ENCODE measurements around the gene STON1. TPM values are rescaled to one million over a fixed set of nuclear protein-coding genes. Genes with fewer than 3 reads are reported as not detected.
A peak's percentile ranks its signal among the peaks of the same experiment; 100 is the strongest.

Gene STON1
- total RNA-seq, 1 donor from 2014 or later = 37.5 TPM

DNA sequence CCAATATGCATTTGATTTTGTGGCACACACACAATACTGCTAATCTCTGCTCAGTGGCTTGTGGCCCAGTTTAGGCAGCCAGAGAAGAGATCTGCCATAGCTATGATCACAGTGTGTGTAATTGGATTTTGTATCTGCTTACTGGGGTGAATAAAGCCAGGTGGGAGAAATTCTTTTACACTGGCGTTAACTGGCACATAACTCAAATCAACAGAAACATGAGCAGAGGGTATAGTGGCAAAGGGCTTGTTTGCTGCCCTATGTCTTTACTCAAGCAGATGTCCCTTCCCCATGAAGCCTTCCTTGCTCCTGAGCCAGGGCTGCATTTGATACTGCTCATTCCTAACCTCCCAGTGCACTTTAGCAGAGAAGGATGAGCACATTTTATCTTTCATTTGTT is 28.5 kb downstream of the STON1 start:
- no peak for DNase-seq (ENCODE audit: extremely low spot score, unreplicated experiment)
- H3K36me3 Mint-ChIP-seq (ENCODE audit: unreplicated experiment) = peaks cover 15% of the 10 kb centered on the region
- TF ChIP-seq, protein P1, sequence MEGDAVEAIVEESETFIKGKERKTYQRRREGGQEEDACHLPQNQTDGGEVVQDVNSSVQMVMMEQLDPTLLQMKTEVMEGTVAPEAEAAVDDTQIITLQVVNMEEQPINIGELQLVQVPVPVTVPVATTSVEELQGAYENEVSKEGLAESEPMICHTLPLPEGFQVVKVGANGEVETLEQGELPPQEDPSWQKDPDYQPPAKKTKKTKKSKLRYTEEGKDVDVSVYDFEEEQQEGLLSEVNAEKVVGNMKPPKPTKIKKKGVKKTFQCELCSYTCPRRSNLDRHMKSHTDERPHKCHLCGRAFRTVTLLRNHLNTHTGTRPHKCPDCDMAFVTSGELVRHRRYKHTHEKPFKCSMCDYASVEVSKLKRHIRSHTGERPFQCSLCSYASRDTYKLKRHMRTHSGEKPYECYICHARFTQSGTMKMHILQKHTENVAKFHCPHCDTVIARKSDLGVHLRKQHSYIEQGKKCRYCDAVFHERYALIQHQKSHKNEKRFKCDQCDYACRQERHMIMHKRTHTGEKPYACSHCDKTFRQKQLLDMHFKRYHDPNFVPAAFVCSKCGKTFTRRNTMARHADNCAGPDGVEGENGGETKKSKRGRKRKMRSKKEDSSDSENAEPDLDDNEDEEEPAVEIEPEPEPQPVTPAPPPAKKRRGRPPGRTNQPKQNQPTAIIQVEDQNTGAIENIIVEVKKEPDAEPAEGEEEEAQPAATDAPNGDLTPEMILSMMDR (IDR thresholded peaks at IDR 0.05) = no peak
- no peak overlapping the region for H3K4me3 Mint-ChIP-seq (ENCODE audit: unreplicated experiment)
- H3K27ac Mint-ChIP-seq (ENCODE audit: unreplicated experiment) = no peak overlapping the region
- no peaks in the 10 kb centered on the region for H3K27me3 Mint-ChIP-seq (ENCODE audit: unreplicated experiment)
- peaks cover 7% of the 10 kb centered on the region for H3K4me1 Mint-ChIP-seq (ENCODE audit: unreplicated experiment)
- no peaks in the 10 kb centered on the region for H3K9me3 Mint-ChIP-seq (ENCODE audit: unreplicated experiment)

GRCh38 chr2:48560546-48561209 is 30.7 kb downstream of the STON1 start:
- Mint-ChIP-seq H3K27ac (ENCODE audit: unreplicated experiment) (peak overlapping the region; percentile 64), H3K4me1 (ENCODE audit: unreplicated experiment) (peaks cover 7% of the 10 kb centered on the region), H3K36me3 (ENCODE audit: unreplicated experiment) (peaks cover 14% of the 10 kb centered on the region), H3K9me3 (ENCODE audit: unreplicated experiment) (no peaks in the 10 kb centered on the region), H3K27me3 (ENCODE audit: unreplicated experiment) (no peaks in the 10 kb centered on the region), H3K4me3 (ENCODE audit: unreplicated experiment) (no peak overlapping the region)
- TF ChIP-seq, protein P1 (IDR thresholded peaks at IDR 0.05) = no peak
- no peak for DNase-seq (ENCODE audit: extremely low spot score, unreplicated experiment)

DNA sequence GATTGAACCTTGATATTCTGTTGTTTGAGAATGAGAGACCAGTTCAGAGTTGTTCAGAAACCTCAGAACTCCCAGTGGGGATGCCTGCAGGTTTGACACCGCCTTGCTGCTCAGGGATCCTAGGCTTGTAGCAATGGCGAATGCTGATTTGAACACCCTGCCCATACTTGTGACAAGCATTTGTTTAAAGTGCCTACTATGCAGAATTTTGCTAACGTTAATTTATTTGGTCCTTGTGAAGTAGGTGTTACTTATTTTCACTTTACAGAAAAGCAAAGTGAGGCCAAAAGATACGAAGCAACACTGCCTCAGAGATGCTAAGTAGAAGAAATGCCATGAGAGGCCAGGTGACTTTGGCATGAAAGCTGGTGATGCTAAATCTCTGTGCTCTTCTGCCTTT is 32.3 kb downstream of the STON1 start:
- Mint-ChIP-seq H3K4me1 (ENCODE audit: unreplicated experiment) (peaks cover 19% of the 10 kb centered on the region), H3K27ac (ENCODE audit: unreplicated experiment) (no peak overlapping the region), H3K36me3 (ENCODE audit: unreplicated experiment) (peaks cover 15% of the 10 kb centered on the region), H3K9me3 (ENCODE audit: unreplicated experiment) (no peaks in the 10 kb centered on the region), H3K4me3 (ENCODE audit: unreplicated experiment) (no peak overlapping the region), H3K27me3 (ENCODE audit: unreplicated experiment) (no peaks in the 10 kb centered on the region)
- TF ChIP-seq, protein P1 (IDR thresholded peaks at IDR 0.05) = no peak
- no peak for DNase-seq (ENCODE audit: extremely low spot score, unreplicated experiment)

DNA sequence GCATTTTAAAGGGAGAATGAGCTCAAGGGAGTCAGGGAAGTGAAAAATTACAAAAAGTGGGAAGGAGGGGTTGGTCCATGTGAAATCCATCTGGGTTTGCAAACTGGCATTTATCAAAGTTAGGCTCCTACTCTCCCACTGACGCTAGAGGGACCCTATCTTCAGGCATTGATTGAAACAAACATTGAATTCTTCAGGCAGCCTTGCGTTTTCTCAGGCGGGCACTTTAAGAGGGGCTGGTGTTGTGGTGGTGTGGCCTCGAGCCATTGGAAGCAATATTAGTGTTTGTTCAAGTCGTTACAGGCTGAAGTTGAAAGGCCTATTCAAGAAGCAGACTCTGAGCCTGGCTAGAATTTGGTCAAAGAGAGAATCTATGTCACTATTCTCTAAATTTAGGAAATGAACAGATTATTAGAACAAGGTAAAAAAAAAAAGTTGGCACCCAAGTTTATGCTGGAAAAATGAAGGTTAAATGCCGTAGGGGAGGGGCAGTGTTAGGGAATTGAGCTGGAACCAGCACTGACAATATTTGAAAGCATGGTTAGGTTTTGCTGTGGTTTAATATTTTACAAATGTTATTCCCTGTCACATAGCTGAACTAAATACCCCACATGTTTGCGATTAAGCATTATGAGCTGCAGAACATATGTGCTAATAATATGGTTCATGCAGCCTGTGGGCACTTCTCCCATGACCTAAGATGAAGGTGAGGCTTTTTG is 36.8 kb downstream of the STON1 start:
- H3K36me3 Mint-ChIP-seq (ENCODE audit: unreplicated experiment) = peaks cover 13% of the 10 kb centered on the region
- peak overlapping the region; percentile 1 for H3K4me3 Mint-ChIP-seq (ENCODE audit: unreplicated experiment)
- TF ChIP-seq, protein P1 (IDR thresholded peaks at IDR 0.05) = peak; percentile 56
- H3K27ac Mint-ChIP-seq (ENCODE audit: unreplicated experiment) = peak overlapping the region; percentile 43
- peaks cover 41% of the 10 kb centered on the region for H3K4me1 Mint-ChIP-seq (ENCODE audit: unreplicated experiment)
- H3K9me3 Mint-ChIP-seq (ENCODE audit: unreplicated experiment) = no peaks in the 10 kb centered on the region
- DNase-seq (ENCODE audit: extremely low spot score, unreplicated experiment) = no peak
- H3K27me3 Mint-ChIP-seq (ENCODE audit: unreplicated experiment) = no peaks in the 10 kb centered on the region

GRCh38 chr2:48567671-48568070 is 37.7 kb downstream of the STON1 start:
- DNase-seq (ENCODE audit: extremely low spot score, unreplicated experiment) = no peak
- Mint-ChIP-seq H3K4me3 (ENCODE audit: unreplicated experiment) (no peak overlapping the region), H3K4me1 (ENCODE audit: unreplicated experiment) (peaks cover 49% of the 10 kb centered on the region), H3K27ac (ENCODE audit: unreplicated experiment) (no peak overlapping the region), H3K9me3 (ENCODE audit: unreplicated experiment) (no peaks in the 10 kb centered on the region), H3K36me3 (ENCODE audit: unreplicated experiment) (peaks cover 13% of the 10 kb centered on the region), H3K27me3 (ENCODE audit: unreplicated experiment) (no peaks in the 10 kb centered on the region)
- TF ChIP-seq, protein P1 (IDR thresholded peaks at IDR 0.05) = no peak

All from osteocyte (in vitro differentiated cells).